ENCODE data around the gene NCOA1.
A peak's percentile ranks its signal among the peaks of the same experiment; 100 is the strongest.

Gene NCOA1

DNA sequence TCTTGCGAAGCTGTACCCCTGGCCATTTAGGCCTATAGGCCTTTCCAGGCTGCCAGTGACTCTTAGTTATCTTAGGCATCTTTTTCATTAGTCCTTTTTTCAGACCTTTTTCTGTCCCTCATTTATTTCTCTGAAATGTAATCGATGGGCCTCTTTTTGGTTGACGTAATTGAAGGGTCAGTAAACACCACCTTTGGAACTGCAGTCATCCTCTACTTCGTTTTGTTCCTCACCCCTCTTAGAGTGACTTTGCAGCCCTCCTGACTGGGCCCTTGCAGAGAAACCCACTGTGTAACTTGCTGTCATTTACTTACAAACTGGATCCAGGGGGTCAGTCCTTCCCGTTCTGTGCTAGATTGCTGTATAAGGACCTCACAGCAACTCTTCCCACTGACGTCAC, 325.4 kb downstream of the NCOA1 start:
- H2BK5ac ChIP-seq (ENCODE audit: low read depth, low read length, poor library complexity): peak overlapping the region; percentile 2
- peak overlapping the region; percentile 48 for H2BK120ac ChIP-seq (ENCODE audit: insufficient read depth, low read length, poor library complexity)
- H3K27ac ChIP-seq (ENCODE audit: low read depth, low read length): no peak overlapping the region
- H2AFZ ChIP-seq (ENCODE audit: insufficient read depth, low read length, poor library complexity): no peak overlapping the region
- no peaks in the 10 kb centered on the region for H3K9me3 ChIP-seq (ENCODE audit: insufficient read depth, low read depth, low read length)
- H3K79me2 ChIP-seq (ENCODE audit: control insufficient read depth, insufficient read depth, low read length, poor library complexity): no peaks in the 10 kb centered on the region
- no peak overlapping the region for H3K4me3 ChIP-seq (ENCODE audit: low read depth, low read length)
- H4K12ac ChIP-seq (ENCODE audit: low read depth, low read length): no peak overlapping the region
- no peak overlapping the region for H3K14ac ChIP-seq (ENCODE audit: low read length)
- H3K36me3 ChIP-seq (ENCODE audit: control insufficient read depth in 1 of 2, insufficient read depth in 2 of 2, low read length in 2 of 2): peaks cover 31 to 56% of the 10 kb centered on the region in 2 experiments
- no peak overlapping the region for H2BK12ac ChIP-seq (ENCODE audit: low read length)
- no peak overlapping the region for H3K23ac ChIP-seq (ENCODE audit: low read length)
- H3K4me1 ChIP-seq (ENCODE audit: control insufficient read depth in 1 of 2, insufficient read depth in 2 of 2, low read length in 2 of 2): peaks cover 0 to 2% of the 10 kb centered on the region in 2 experiments
- no peak overlapping the region for H3K4me2 ChIP-seq (ENCODE audit: low read length)
- H4K8ac ChIP-seq (ENCODE audit: low read depth, low read length): peak overlapping the region; percentile 49
- H4K91ac ChIP-seq (ENCODE audit: low read depth, low read length): no peak overlapping the region
- no peak overlapping the region for H2AK5ac ChIP-seq (ENCODE audit: low read length)
- DNase-seq: no peak
- no peak overlapping the region for H3K9ac ChIP-seq (ENCODE audit: low read length)
- H3K27me3 ChIP-seq (ENCODE audit: insufficient read depth, low read length): no peaks in the 10 kb centered on the region
- H3K18ac ChIP-seq (ENCODE audit: low read length): no peak overlapping the region
- no peak overlapping the region for H3K4ac ChIP-seq (ENCODE audit: low read depth, low read length)
- H3K79me1 ChIP-seq (ENCODE audit: low read length): no peaks in the 10 kb centered on the region
- WGBS (ENCODE audit: extremely low coverage, insufficient coverage, insufficient read length): no CpG with 5 or more reads among the region's 6 CpGs

DNA sequence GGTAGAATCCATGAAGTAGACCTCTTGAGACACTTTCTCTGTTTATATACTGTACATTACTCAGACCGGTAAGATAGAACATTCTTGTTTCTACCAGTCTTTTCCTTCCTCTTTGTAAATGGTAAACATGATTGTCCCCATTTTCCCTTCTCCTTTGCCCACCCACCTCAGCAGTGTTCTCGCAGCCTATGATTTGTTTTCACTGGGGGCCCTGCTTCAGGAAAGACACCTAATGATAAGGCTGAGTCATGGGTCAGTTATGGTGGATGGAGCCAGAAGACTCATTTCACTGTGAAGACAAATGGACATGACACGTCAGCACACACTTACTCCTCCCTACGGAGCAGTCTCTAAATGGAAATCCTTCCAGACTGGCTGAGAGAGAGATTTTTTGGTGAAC, 325.8 kb downstream of the NCOA1 start:
- peak in 1 of 2 donors; percentile 48 for DNase-seq
- no peak overlapping the region for H2BK5ac ChIP-seq (ENCODE audit: low read depth, low read length, poor library complexity)
- no peak overlapping the region for H3K27ac ChIP-seq (ENCODE audit: low read depth, low read length)
- H3K9me3 ChIP-seq (ENCODE audit: insufficient read depth, low read depth, low read length): no peaks in the 10 kb centered on the region
- no CpG with 5 or more reads among the region's 4 CpGs for WGBS (ENCODE audit: extremely low coverage, insufficient coverage, insufficient read length)
- H3K23ac ChIP-seq (ENCODE audit: low read length): peak overlapping the region; percentile 37
- no peak overlapping the region for H3K4me2 ChIP-seq (ENCODE audit: low read length)
- H3K4ac ChIP-seq (ENCODE audit: low read depth, low read length): no peak overlapping the region
- H3K9ac ChIP-seq (ENCODE audit: low read length): no peak overlapping the region
- H3K14ac ChIP-seq (ENCODE audit: low read length): no peak overlapping the region
- H3K36me3 ChIP-seq (ENCODE audit: control insufficient read depth in 1 of 2, insufficient read depth in 2 of 2, low read length in 2 of 2): peaks cover 35 to 59% of the 10 kb centered on the region in 2 experiments
- H3K4me1 ChIP-seq (ENCODE audit: control insufficient read depth in 1 of 2, insufficient read depth in 2 of 2, low read length in 2 of 2): peaks cover 0 to 2% of the 10 kb centered on the region in 2 experiments
- no peak overlapping the region for H3K18ac ChIP-seq (ENCODE audit: low read length)
- H2AK5ac ChIP-seq (ENCODE audit: low read length): no peak overlapping the region
- H3K79me2 ChIP-seq (ENCODE audit: control insufficient read depth, insufficient read depth, low read length, poor library complexity): no peaks in the 10 kb centered on the region
- no peak overlapping the region for H2BK12ac ChIP-seq (ENCODE audit: low read length)
- H2BK120ac ChIP-seq (ENCODE audit: insufficient read depth, low read length, poor library complexity): no peak overlapping the region
- no peaks in the 10 kb centered on the region for H3K79me1 ChIP-seq (ENCODE audit: low read length)
- no peak overlapping the region for H4K91ac ChIP-seq (ENCODE audit: low read depth, low read length)
- no peak overlapping the region for H4K12ac ChIP-seq (ENCODE audit: low read depth, low read length)
- no peak overlapping the region for H3K4me3 ChIP-seq (ENCODE audit: low read depth, low read length)
- peak overlapping the region; percentile 50 for H2AFZ ChIP-seq (ENCODE audit: insufficient read depth, low read length, poor library complexity)
- H4K8ac ChIP-seq (ENCODE audit: low read depth, low read length): no peak overlapping the region
- no peaks in the 10 kb centered on the region for H3K27me3 ChIP-seq (ENCODE audit: insufficient read depth, low read length)

DNA sequence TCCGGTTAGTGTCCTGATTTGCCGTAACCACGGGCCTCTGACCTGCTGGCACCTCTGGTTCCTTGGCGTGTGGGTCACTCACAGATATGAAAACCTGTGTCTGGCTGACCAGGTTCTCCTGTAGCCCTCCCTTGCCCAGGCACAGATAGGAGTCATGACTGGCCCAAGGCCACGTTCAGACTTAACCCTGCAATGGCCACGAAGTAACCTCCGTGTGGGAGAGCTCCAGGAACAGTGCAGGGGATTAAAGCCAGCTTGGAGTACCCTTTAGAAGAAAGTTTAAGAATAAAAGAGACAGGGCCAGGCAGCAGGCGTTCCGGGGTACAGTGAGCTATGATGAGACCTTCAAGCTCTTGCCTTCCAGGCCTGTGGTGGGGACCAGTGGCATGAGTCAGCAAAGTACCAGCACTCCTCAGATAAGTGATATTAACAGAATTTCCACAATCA, 327.7 kb downstream of the NCOA1 start:
- H3K23ac ChIP-seq (ENCODE audit: low read length): no peak overlapping the region
- no peak overlapping the region for H2BK12ac ChIP-seq (ENCODE audit: low read length)
- peaks cover 0 to 2% of the 10 kb centered on the region in 2 experiments for H3K4me1 ChIP-seq (ENCODE audit: control insufficient read depth in 1 of 2, insufficient read depth in 2 of 2, low read length in 2 of 2)
- no peak overlapping the region for H3K18ac ChIP-seq (ENCODE audit: low read length)
- H3K27ac ChIP-seq (ENCODE audit: low read depth, low read length): no peak overlapping the region
- H2BK5ac ChIP-seq (ENCODE audit: low read depth, low read length, poor library complexity): no peak overlapping the region
- DNase-seq: no peak
- H2AK5ac ChIP-seq (ENCODE audit: low read length): no peak overlapping the region
- no peak overlapping the region for H3K4me3 ChIP-seq (ENCODE audit: low read depth, low read length)
- no peaks in the 10 kb centered on the region for H3K9me3 ChIP-seq (ENCODE audit: insufficient read depth, low read depth, low read length)
- no peak overlapping the region for H3K9ac ChIP-seq (ENCODE audit: low read length)
- H3K79me1 ChIP-seq (ENCODE audit: low read length): no peaks in the 10 kb centered on the region
- peaks cover 35 to 61% of the 10 kb centered on the region in 2 experiments for H3K36me3 ChIP-seq (ENCODE audit: control insufficient read depth in 1 of 2, insufficient read depth in 2 of 2, low read length in 2 of 2)
- H4K12ac ChIP-seq (ENCODE audit: low read depth, low read length): no peak overlapping the region
- no CpG with 5 or more reads among the region's 9 CpGs for WGBS (ENCODE audit: extremely low coverage, insufficient coverage, insufficient read length)
- H4K91ac ChIP-seq (ENCODE audit: low read depth, low read length): no peak overlapping the region
- H3K4ac ChIP-seq (ENCODE audit: low read depth, low read length): no peak overlapping the region
- no peak overlapping the region for H2BK120ac ChIP-seq (ENCODE audit: insufficient read depth, low read length, poor library complexity)
- H4K8ac ChIP-seq (ENCODE audit: low read depth, low read length): no peak overlapping the region
- H3K27me3 ChIP-seq (ENCODE audit: insufficient read depth, low read length): no peaks in the 10 kb centered on the region
- no peaks in the 10 kb centered on the region for H3K79me2 ChIP-seq (ENCODE audit: control insufficient read depth, insufficient read depth, low read length, poor library complexity)
- no peak overlapping the region for H3K4me2 ChIP-seq (ENCODE audit: low read length)
- H3K14ac ChIP-seq (ENCODE audit: low read length): no peak overlapping the region
- no peak overlapping the region for H2AFZ ChIP-seq (ENCODE audit: insufficient read depth, low read length, poor library complexity)

DNA sequence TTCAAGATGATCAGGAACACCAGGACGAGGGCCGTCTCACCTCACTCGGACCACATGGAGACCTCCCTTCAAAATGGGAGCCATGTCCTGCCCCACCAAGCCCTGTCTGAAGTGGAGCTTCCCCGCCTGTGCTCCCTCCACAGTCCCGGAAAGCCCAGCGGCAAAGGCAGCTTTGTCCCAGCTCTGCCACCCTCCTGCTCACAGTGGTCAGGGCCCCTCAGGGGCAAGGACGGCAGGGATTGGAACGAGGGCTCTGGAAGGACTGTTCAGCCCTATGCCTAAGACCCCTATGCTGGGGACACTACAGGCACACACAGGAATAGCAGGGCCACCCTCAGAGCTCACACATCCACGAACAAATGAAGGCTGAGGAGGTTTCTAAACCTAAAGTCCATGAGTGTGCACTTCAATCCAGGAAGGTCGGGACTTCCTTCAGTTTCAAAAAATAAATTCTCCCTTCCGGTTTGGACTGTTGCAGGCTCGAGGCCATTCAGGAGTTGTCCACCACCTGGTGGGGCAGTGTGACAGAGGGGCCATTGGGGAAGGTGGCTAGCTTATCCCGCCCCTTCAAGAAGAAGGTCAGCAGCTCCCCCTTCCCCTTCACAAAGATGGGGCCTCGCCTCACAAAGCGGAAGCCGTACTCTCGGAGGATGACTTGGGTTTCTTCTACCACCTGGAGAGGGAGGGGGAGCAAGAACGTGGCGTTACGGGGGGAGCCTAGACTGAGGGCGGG, 328.6 kb downstream of the NCOA1 start:
- H3K4me1 ChIP-seq (ENCODE audit: control insufficient read depth in 1 of 2, insufficient read depth in 2 of 2, low read length in 2 of 2): peaks cover 0 to 2% of the 10 kb centered on the region in 2 experiments
- no peaks in the 10 kb centered on the region for H3K79me1 ChIP-seq (ENCODE audit: low read length)
- H3K4me2 ChIP-seq (ENCODE audit: low read length): no peak overlapping the region
- no peak overlapping the region for H2BK12ac ChIP-seq (ENCODE audit: low read length)
- H3K79me2 ChIP-seq (ENCODE audit: control insufficient read depth, insufficient read depth, low read length, poor library complexity): no peaks in the 10 kb centered on the region
- H3K27ac ChIP-seq (ENCODE audit: low read depth, low read length): no peak overlapping the region
- H3K18ac ChIP-seq (ENCODE audit: low read length): no peak overlapping the region
- H3K27me3 ChIP-seq (ENCODE audit: insufficient read depth, low read length): no peaks in the 10 kb centered on the region
- no peak overlapping the region for H2AFZ ChIP-seq (ENCODE audit: insufficient read depth, low read length, poor library complexity)
- H4K12ac ChIP-seq (ENCODE audit: low read depth, low read length): no peak overlapping the region
- peaks cover 38 to 56% of the 10 kb centered on the region in 2 experiments for H3K36me3 ChIP-seq (ENCODE audit: control insufficient read depth in 1 of 2, insufficient read depth in 2 of 2, low read length in 2 of 2)
- no peak overlapping the region for H3K4me3 ChIP-seq (ENCODE audit: low read depth, low read length)
- no peak overlapping the region for H3K4ac ChIP-seq (ENCODE audit: low read depth, low read length)
- H3K14ac ChIP-seq (ENCODE audit: low read length): no peak overlapping the region
- H2BK5ac ChIP-seq (ENCODE audit: low read depth, low read length, poor library complexity): no peak overlapping the region
- H4K91ac ChIP-seq (ENCODE audit: low read depth, low read length): no peak overlapping the region
- H4K8ac ChIP-seq (ENCODE audit: low read depth, low read length): no peak overlapping the region
- H2BK120ac ChIP-seq (ENCODE audit: insufficient read depth, low read length, poor library complexity): no peak overlapping the region
- H3K23ac ChIP-seq (ENCODE audit: low read length): no peak overlapping the region
- no peak overlapping the region for H3K9ac ChIP-seq (ENCODE audit: low read length)
- DNase-seq: no peak
- H3K9me3 ChIP-seq (ENCODE audit: insufficient read depth, low read depth, low read length): no peaks in the 10 kb centered on the region
- WGBS (ENCODE audit: extremely low coverage, insufficient coverage, insufficient read length): no CpG with 5 or more reads among the region's 21 CpGs
- no peak overlapping the region for H2AK5ac ChIP-seq (ENCODE audit: low read length)
